CD14-positive monocyte (primary cell): ENCODE results near the gene NENF. TPM values are rescaled to one million over a fixed set of nuclear protein-coding genes. Genes with fewer than 3 reads are reported as not detected.

ENCODE experiments used
- DNase-seq, 3 donors: peaks; one replicate each; pipeline ENCODE4 v3.0.0-alpha.2; 2011 to 2022
- H2AFZ ChIP-seq: 2 replicates; pipeline ENCODE4 v1.6.0; 2012; ENCODE audit warnings: mild to moderate bottlenecking, low read depth, low read length, inconsistent platforms; ENCODE audit not compliant: insufficient read depth, poor library complexity, severe bottlenecking
- H3K27ac ChIP-seq, 2 donors: 1 replicate in 1 of 2; 2 replicates in 1 of 2; pipeline ENCODE4 v1.5.1; 2012 to 2013; ENCODE audit warnings: low read length in 2 of 2, control low read depth in 1 of 2, inconsistent platforms in 1 of 2, low read depth in 1 of 2, mild to moderate bottlenecking in 1 of 2
- H3K27me3 ChIP-seq, 2 donors: one replicate each; pipeline versions ENCODE4 v1.6.0 to v1.6.1; 2011 to 2013; ENCODE audit warnings: low read length in 2 of 2; ENCODE audit not compliant: control insufficient read depth in 2 of 2, insufficient read depth in 2 of 2
- H3K36me3 ChIP-seq, 2 donors: replicated peaks in 1 of 2; 1 replicate in 1 of 2; 2 replicates in 1 of 2; pipeline versions ENCODE4 v1.5.1 to v1.6.1; 2012 to 2013; ENCODE audit warnings: low read length in 2 of 2, control low read depth in 1 of 2, inconsistent platforms in 1 of 2, mild to moderate bottlenecking in 1 of 2; ENCODE audit not compliant: insufficient read depth in 2 of 2, control insufficient read depth in 1 of 2
- H3K4me1 ChIP-seq, 2 donors: 1 replicate in 1 of 2; 2 replicates in 1 of 2; pipeline versions ENCODE4 v1.5.1 to v1.6.1; 2012 to 2013; ENCODE audit warnings: low read length in 2 of 2, control low read depth in 1 of 2, inconsistent platforms in 1 of 2, mild to moderate bottlenecking in 1 of 2, moderate library complexity in 1 of 2; ENCODE audit not compliant: insufficient read depth in 2 of 2, control insufficient read depth in 1 of 2
- H3K4me2 ChIP-seq: replicated peaks from 2 replicates; pipeline ENCODE3; 2012; ENCODE audit warnings: low read length, moderate library complexity, mild to moderate bottlenecking; ENCODE audit not compliant: poor library complexity, severe bottlenecking; ENCODE audit errors: extremely low read depth
- H3K4me3 ChIP-seq, 3 experiments: fragments of 200-600 bp in 1 of 3; sonication (generic) in 1 of 3; replicated peaks in 1 of 3; 1 replicate in 2 of 3; 2 replicates in 1 of 3; pipeline ENCODE4 v1.5.1; 2011 to 2013; ENCODE audit warnings: low read length in 3 of 3, mild to moderate bottlenecking in 3 of 3, control low read depth in 2 of 3, low read depth in 2 of 3, inconsistent platforms in 1 of 3, moderate library complexity in 1 of 3
- H3K79me2 ChIP-seq: 2 replicates; pipeline ENCODE4 v1.6.0; 2012; ENCODE audit warnings: mild to moderate bottlenecking, control low read depth, inconsistent platforms, low read length, moderate library complexity; ENCODE audit not compliant: insufficient read depth
- H3K9ac ChIP-seq: 2 replicates; pipeline ENCODE4 v1.6.0; 2017; ENCODE audit warnings: low read length, mild to moderate bottlenecking; ENCODE audit not compliant: insufficient read depth, poor library complexity, severe bottlenecking
- H3K9me3 ChIP-seq, 2 donors: replicated peaks in 1 of 2; 1 replicate in 1 of 2; 2 replicates in 1 of 2; pipeline versions ENCODE4 v1.5.1 to v1.6.1; 2012 to 2013; ENCODE audit warnings: low read length in 2 of 2, control low read depth in 1 of 2; ENCODE audit not compliant: control insufficient read depth in 1 of 2, insufficient read depth in 1 of 2
- H4K20me1 ChIP-seq: 2 replicates; pipeline ENCODE4 v1.6.0; 2012; ENCODE audit warnings: mild to moderate bottlenecking, low read length, control low read depth, moderate library complexity; ENCODE audit not compliant: insufficient read depth
- H3K27ac Mint-ChIP-seq, 7 donors: one replicate each; pipeline ENCODE4 v1.8.0; 2020; ENCODE audit warnings: mild to moderate bottlenecking in 7 of 7, mixed read lengths in 7 of 7, moderate library complexity in 6 of 7, inconsistent platforms in 2 of 7
- H3K27me3 Mint-ChIP-seq, 3 donors: one replicate each; pipeline ENCODE4 v1.8.0; 2021 to 2022; ENCODE audit warnings: low read depth in 3 of 3, mild to moderate bottlenecking in 3 of 3, mixed read lengths in 3 of 3, moderate library complexity in 3 of 3, inconsistent platforms in 1 of 3
- H3K36me3 Mint-ChIP-seq, 2 donors: one replicate each; pipeline ENCODE4 v1.8.0; 2020; ENCODE audit warnings: mixed read lengths in 2 of 2, inconsistent platforms in 1 of 2, mild to moderate bottlenecking in 1 of 2
- H3K4me1 Mint-ChIP-seq: one replicate; pipeline ENCODE4 v1.8.0; 2020; ENCODE audit warnings: mild to moderate bottlenecking, mixed read lengths
- H3K4me3 Mint-ChIP-seq, 2 donors: one replicate each; pipeline ENCODE4 v1.8.0; 2020; ENCODE audit warnings: mild to moderate bottlenecking in 2 of 2, mixed read lengths in 2 of 2, moderate library complexity in 1 of 2
- H3K9me3 Mint-ChIP-seq, 7 donors: one replicate each; pipeline ENCODE4 v1.8.0; 2020 to 2022; ENCODE audit warnings: mixed read lengths in 7 of 7, mild to moderate bottlenecking in 6 of 7, moderate library complexity in 6 of 7, inconsistent platforms in 2 of 7
- CTCF ChIP-seq: fragments of 200-600 bp; IDR thresholded peaks from one replicate; pipeline ENCODE4 v1.8.0; 2022; ENCODE audit warnings: antibody characterized with exemption, mild to moderate bottlenecking
- WGBS: methylation state at CpG from one replicate; pipeline ENCODE4 v1.1.5; 2013; ENCODE audit warnings: missing lambda C conversion rate; ENCODE audit not compliant: insufficient coverage; 5-methylcytosine and 5-hydroxymethylcytosine counted together
- intact Hi-C, 2 donors: fragments of 100-400 bp; cut with micrococcal nuclease; formaldehyde crosslinking; loops; one replicate each; pipeline versions ENCODE4 v1.15.0 to v1.15.1; 2023
- polyA plus RNA-seq, 3 donors: library from polyadenylated mRNA; depleted of rRNA in 1 of 3; unstranded in 2 of 3; stranded (reverse) in 1 of 3; fragments of 300-500 nt in 2 of 3; fragments of >200 nt in 1 of 3; fragmentation: Illumina TruSeq in 2 of 3; gene quantifications; 1 replicate in 2 of 3; 2 replicates in 1 of 3; pipeline ENCODE4 v1.2.3, GENCODE V29; 2012 to 2021

The NENF gene
- polyA plus RNA-seq, 3 donors = 9.7 to 56.4 (median 42.3) TPM

GRCh38 chr1:212466898-212467650, 34.4 kb downstream of the NENF start:
- H3K36me3 ChIP-seq = no peaks in the 10 kb centered on the region
- no peak overlapping the region for H3K4me2 ChIP-seq
- no peak for TF ChIP-seq CTCF
- no peaks in the 10 kb centered on the region for H3K27me3 ChIP-seq
- intact Hi-C loops = no loop called here
- H3K4me1 ChIP-seq = no peaks in the 10 kb centered on the region
- Mint-ChIP-seq H3K36me3 (no peaks in the 10 kb centered on the region), H3K9me3 (no peaks in the 10 kb centered on the region), H3K27me3 (peaks cover 3 to 10% (median 4%) of the 10 kb centered on the region in 3 donors), H3K4me3 (peak overlapping the region in 1 of 2 donors; percentile 34), H3K4me1 (no peaks in the 10 kb centered on the region), H3K27ac (peak overlapping the region in 1 of 7 donors; percentile 59)
- no peak overlapping the region for H3K9ac ChIP-seq
- H4K20me1 ChIP-seq = no peaks in the 10 kb centered on the region
- H3K9me3 ChIP-seq = no peaks in the 10 kb centered on the region
- H3K79me2 ChIP-seq = no peaks in the 10 kb centered on the region
- H3K27ac ChIP-seq = no peak overlapping the region
- WGBS = 84% methylated on average over 6 of the region's 11 CpGs
- no peak for DNase-seq
- no peak overlapping the region for H3K4me3 ChIP-seq
- H2AFZ ChIP-seq = no peak overlapping the region

- no peak overlapping the region for H3K4me3 Mint-ChIP-seq
These were observed 35.2 kb downstream of the NENF start for GRCh38 chr1:212467843-212468482.

More at GRCh38 chr1:212467843-212468482, 35.2 kb downstream of the NENF start:
- intact Hi-C loops = no loop called here
- Mint-ChIP-seq H3K27ac (peak overlapping the region in 2 of 7 donors; percentile 64 to 66), H3K27me3 (peaks cover 2 to 10% (median 3%) of the 10 kb centered on the region in 3 donors), H3K4me1 (no peaks in the 10 kb centered on the region), H3K9me3 (no peaks in the 10 kb centered on the region), H3K36me3 (no peaks in the 10 kb centered on the region)
- Histone ChIP-seq H4K20me1 (no peaks in the 10 kb centered on the region), H3K36me3 (no peaks in the 10 kb centered on the region), H2AFZ (no peak overlapping the region), H3K27ac (no peak overlapping the region), H3K27me3 (no peaks in the 10 kb centered on the region), H3K4me2 (no peak overlapping the region), H3K9ac (no peak overlapping the region), H3K9me3 (no peaks in the 10 kb centered on the region), H3K4me1 (no peaks in the 10 kb centered on the region), H3K79me2 (no peaks in the 10 kb centered on the region), H3K4me3 (no peak overlapping the region)
- TF ChIP-seq CTCF = no peak
- no peak for DNase-seq
- WGBS = 93% methylated on average over 4 of the region's 6 CpGs
